Measurements from ENCODE around the gene PABPN1L. TPM values are rescaled to one million over a fixed set of nuclear protein-coding genes. Genes with fewer than 3 reads are reported as not detected.

Gene PABPN1L
- total RNA-seq, 1 experiment from 2014 or later, result not detected

GRCh38 chr16:88847654-88848053 is 18.8 kb downstream of the PABPN1L start:
- no peaks in the 10 kb centered on the region for H3K27me3 Mint-ChIP-seq (ENCODE audit: low read depth)
- H4K5ac ChIP-seq (ENCODE audit: insufficient read length, low read depth, low read length), result no peak overlapping the region
- H3K27ac ChIP-seq (ENCODE audit: insufficient read length, low read depth, low read length), result no peak overlapping the region
- H2BK15ac ChIP-seq (ENCODE audit: low read depth, low read length), result no peak overlapping the region
- no peaks in the 10 kb centered on the region for H3K79me1 ChIP-seq (ENCODE audit: insufficient read depth, low read depth, low read length, poor library complexity, severe bottlenecking)
- no peak for TF ChIP-seq CTCF (conservative IDR thresholded peaks at IDR 0.05)
- no peak overlapping the region for H3K4me2 ChIP-seq (ENCODE audit: insufficient read depth, insufficient read length, low read length)
- no peak overlapping the region for H2BK12ac ChIP-seq (ENCODE audit: insufficient read length, low read depth, low read length)
- H2BK120ac ChIP-seq (ENCODE audit: low read depth, low read length, poor library complexity, severe bottlenecking), result no peak overlapping the region
- no peak overlapping the region for H2AK5ac ChIP-seq (ENCODE audit: insufficient read length, low read length)
- H3K9me3 Mint-ChIP-seq, result peaks cover 0 to 6% of the 10 kb centered on the region in 2 experiments; a peak in 2 of 5 replicates
- no peak overlapping the region for H3K56ac ChIP-seq (ENCODE audit: insufficient read length, low read depth, low read length)
- H4K20me1 ChIP-seq (ENCODE audit: control insufficient read depth, insufficient read depth, insufficient read length), result no peaks in the 10 kb centered on the region
- H2BK5ac ChIP-seq (ENCODE audit: insufficient read length, low read length), result no peak overlapping the region
- no peak overlapping the region for H4K91ac ChIP-seq (ENCODE audit: insufficient read length, low read depth, low read length)
- WGBS (ENCODE audit: extremely low coverage, insufficient read length, low lambda C conversion rate), result no CpG with 5 or more reads among the region's 18 CpGs
- no peaks in the 10 kb centered on the region for H3K4me1 ChIP-seq (ENCODE audit: insufficient read depth, low read length)
- no peak overlapping the region for H3K18ac ChIP-seq (ENCODE audit: insufficient read length, low read depth, low read length)
- H3T11ph ChIP-seq (ENCODE audit: low read length), result no peak overlapping the region
- H3K36me3 Mint-ChIP-seq (ENCODE audit: insufficient read depth in 1 of 3, low read depth in 3 of 3), result peaks cover 8 to 19% (median 12%) of the 10 kb centered on the region in 3 experiments; a peak in 6 of 7 replicates
- no peak overlapping the region for H2AFZ ChIP-seq (ENCODE audit: low read length)
- H3K23ac ChIP-seq (ENCODE audit: insufficient read length, low read depth, low read length), result no peak overlapping the region
- no peaks in the 10 kb centered on the region for H3K4me1 Mint-ChIP-seq
- H3K4ac ChIP-seq (ENCODE audit: low read depth, low read length), result no peak overlapping the region
- no peaks in the 10 kb centered on the region for H3K23me2 ChIP-seq (ENCODE audit: insufficient read length, low read depth, low read length, poor library complexity, severe bottlenecking)
- no peak overlapping the region for H3K4me3 Mint-ChIP-seq
- DNase-seq, result no peak
- H3K79me2 ChIP-seq (ENCODE audit: insufficient read depth, low read length), result no peaks in the 10 kb centered on the region
- H3K27me3 ChIP-seq (ENCODE audit: insufficient read depth, low read length), result no peaks in the 10 kb centered on the region
- no peak overlapping the region; a peak in 1 of 7 replicates for H3K27ac Mint-ChIP-seq
- H3K9me3 ChIP-seq (ENCODE audit: control insufficient read depth, low read depth, low read length), result no peaks in the 10 kb centered on the region
- no peak overlapping the region for H3K9ac ChIP-seq (ENCODE audit: extremely low read depth, insufficient read length, low read length)
- no peak overlapping the region for H2BK20ac ChIP-seq (ENCODE audit: low read depth, low read length, poor library complexity, severe bottlenecking)
- H3K14ac ChIP-seq (ENCODE audit: insufficient read depth, low read length), result no peak overlapping the region
- no peak overlapping the region for H4K8ac ChIP-seq (replicated peaks; ENCODE audit: insufficient read length, low read depth, low read length)
